Occipital lobe (tissue), 2 donors: ENCODE results near the gene PLLP. TPM values are rescaled to one million over a fixed set of nuclear protein-coding genes. Genes with fewer than 3 reads are reported as not detected.

Source experiments
- DNase-seq: peaks from one replicate; lab custom pipeline; 2025; lab: John Stamatoyannopoulos, UW
- total RNA-seq: library from RNA; depleted of rRNA; stranded (reverse); fragments of >200 nt; gene quantifications from one replicate; pipeline ENCODE4 v1.2.3, GENCODE V29; 2014

PLLP gene
- 1.2 TPM for total RNA-seq

- no peak for DNase-seq
These were observed at the start of gene PLLP for GRCh38 chr16:57284209-57284951. PLLP (minus strand) TSS chr16:57284672; CDS start chr16:57284540, 132 bp downstream.

GRCh38 chr16:57333402-57333801 is 48.9 kb upstream of the PLLP start:
- no peak for DNase-seq

- DNase-seq = no peak
These were observed 46.9 kb upstream of the PLLP start for GRCh38 chr16:57331355-57331754.

- no peak for DNase-seq
These were observed 45.4 kb upstream of the PLLP start for GRCh38 chr16:57329718-57330327.

GRCh38 chr16:57325458-57325857 is 41.0 kb upstream of the PLLP start:
- no peak for DNase-seq

GRCh38 chr16:57324749-57325148 is 40.3 kb upstream of the PLLP start:
- no peak for DNase-seq

- no peak for DNase-seq
These were observed 35.2 kb upstream of the PLLP start for GRCh38 chr16:57319646-57320045.

GRCh38 chr16:57318240-57318970 is 33.9 kb upstream of the PLLP start:
- no peak for DNase-seq

GRCh38 chr16:57316390-57317017 is 32.0 kb upstream of the PLLP start:
- DNase-seq = no peak

- no peak for DNase-seq
These were observed 30.9 kb upstream of the PLLP start for GRCh38 chr16:57315416-57315815.

- no peak for DNase-seq
These were observed 29.8 kb upstream of the PLLP start for GRCh38 chr16:57314161-57314785.

- no peak for DNase-seq
These were observed 29.0 kb upstream of the PLLP start for GRCh38 chr16:57313509-57313908.

- DNase-seq = no peak
These were observed 26.3 kb upstream of the PLLP start for GRCh38 chr16:57310801-57311200.

GRCh38 chr16:57308041-57308440 is 23.6 kb upstream of the PLLP start:
- DNase-seq = no peak

GRCh38 chr16:57307365-57307764 is 22.9 kb upstream of the PLLP start:
- DNase-seq = no peak

GRCh38 chr16:57306676-57307341 is 22.3 kb upstream of the PLLP start:
- no peak for DNase-seq

GRCh38 chr16:57305159-57305811 is 20.8 kb upstream of the PLLP start:
- no peak for DNase-seq

- no peak for DNase-seq
These were observed 19.9 kb upstream of the PLLP start for GRCh38 chr16:57304169-57305061.

GRCh38 chr16:57303910-57304168 is 19.4 kb upstream of the PLLP start:
- DNase-seq = no peak
